ENCODE results near the gene ACYP1. TPM values are rescaled to one million over a fixed set of nuclear protein-coding genes. Genes with fewer than 3 reads are reported as not detected.

Gene ACYP1
- total and polyA plus RNA-seq, 9 of the 15 experiments (the other 6 are each of a cell fraction or from before 2014, with no cell fraction given): 19.9 to 113 (median 52.3) TPM

- no peak for TF ChIP-seq ZNF592 (IDR thresholded peaks at IDR 0.05)
- TF ChIP-seq BHLHE40 (IDR thresholded peaks at IDR 0.05; ENCODE audit: low read length): 0 out of 2 replicates have a peak, but pooled peaks have one; percentile 13
- no peak for TF ChIP-seq NONO (IDR thresholded peaks at IDR 0.05; ENCODE audit: low read depth in 2 of 2, low read length in 1 of 2)
- no peak for TF ChIP-seq KLF16 (IDR thresholded peaks at IDR 0.05)
- no peak for TF ChIP-seq TSC22D4 (tag; IDR thresholded peaks at IDR 0.05)
- TF ChIP-seq ZNF140 (CRISPR knock-in tag; IDR thresholded peaks at IDR 0.05): no peak
- no peak for TF ChIP-seq BDP1 (IDR thresholded peaks at IDR 0.05; ENCODE audit: insufficient read depth, insufficient read length)
- no peak for TF ChIP-seq ZBTB5 (IDR thresholded peaks at IDR 0.05)
- no peak for TF ChIP-seq YBX1 (IDR thresholded peaks at IDR 0.05)
- no peak for TF ChIP-seq NR2C2 (CRISPR knock-in tag; IDR thresholded peaks at IDR 0.05)
- TF ChIP-seq NR2C2 (tag; IDR thresholded peaks at IDR 0.05): no peak
- no peak for TF ChIP-seq ZNF583 (CRISPR knock-in tag; IDR thresholded peaks at IDR 0.05)
- TF ChIP-seq ZNF318 (IDR thresholded peaks at IDR 0.05; ENCODE audit: borderline replicate concordance in 1 of 2, low read depth in 1 of 2): no peak
- TF ChIP-seq WHSC1 (IDR thresholded peaks at IDR 0.05; ENCODE audit: low read length): no peak
- no peak for TF ChIP-seq ZNF785 (CRISPR knock-in tag; IDR thresholded peaks at IDR 0.05)
- TF ChIP-seq MAFK (IDR thresholded peaks at IDR 0.05; ENCODE audit: low read length): no peak
These were observed 6.6 kb upstream of the ACYP1 start (continued) for GRCh38 chr14:75070383-75070782.
